ENCODE data around the gene OSBPL7.

- TF ChIP-seq POLR2A (IDR thresholded peaks at IDR 0.05): no peak
- TF ChIP-seq, protein P1, sequence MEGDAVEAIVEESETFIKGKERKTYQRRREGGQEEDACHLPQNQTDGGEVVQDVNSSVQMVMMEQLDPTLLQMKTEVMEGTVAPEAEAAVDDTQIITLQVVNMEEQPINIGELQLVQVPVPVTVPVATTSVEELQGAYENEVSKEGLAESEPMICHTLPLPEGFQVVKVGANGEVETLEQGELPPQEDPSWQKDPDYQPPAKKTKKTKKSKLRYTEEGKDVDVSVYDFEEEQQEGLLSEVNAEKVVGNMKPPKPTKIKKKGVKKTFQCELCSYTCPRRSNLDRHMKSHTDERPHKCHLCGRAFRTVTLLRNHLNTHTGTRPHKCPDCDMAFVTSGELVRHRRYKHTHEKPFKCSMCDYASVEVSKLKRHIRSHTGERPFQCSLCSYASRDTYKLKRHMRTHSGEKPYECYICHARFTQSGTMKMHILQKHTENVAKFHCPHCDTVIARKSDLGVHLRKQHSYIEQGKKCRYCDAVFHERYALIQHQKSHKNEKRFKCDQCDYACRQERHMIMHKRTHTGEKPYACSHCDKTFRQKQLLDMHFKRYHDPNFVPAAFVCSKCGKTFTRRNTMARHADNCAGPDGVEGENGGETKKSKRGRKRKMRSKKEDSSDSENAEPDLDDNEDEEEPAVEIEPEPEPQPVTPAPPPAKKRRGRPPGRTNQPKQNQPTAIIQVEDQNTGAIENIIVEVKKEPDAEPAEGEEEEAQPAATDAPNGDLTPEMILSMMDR (IDR thresholded peaks at IDR 0.05): no peak
These were observed 1.9 kb upstream of the OSBPL7 start for GRCh38 chr17:47823519-47823918.
